ENCODE results near the gene EDARADD. TPM values are rescaled to one million over a fixed set of nuclear protein-coding genes. Genes with fewer than 3 reads are reported as not detected.

The EDARADD gene
- total RNA-seq, 1 experiment from 2014 or later: 0.15 TPM

GRCh38 chr1:236508593-236509027 lies 114.5 kb downstream of the EDARADD start:
- no peak overlapping the region for H3K27ac ChIP-seq (ENCODE audit: low read depth, low read length, poor library complexity, severe bottlenecking)
- BruUV-seq (replicated peaks): no TSS peak
- DNase-seq (ENCODE audit: low spot score): no peak
- peaks cover 6% of the 10 kb centered on the region for H3K4me1 ChIP-seq (ENCODE audit: insufficient read depth, low read length, poor library complexity, severe bottlenecking)
- ChIA-PET POLR2A (ENCODE audit: low non-redundant PET) (no interaction called here), CTCF (no interaction called here)
- TF ChIP-seq, protein P1, sequence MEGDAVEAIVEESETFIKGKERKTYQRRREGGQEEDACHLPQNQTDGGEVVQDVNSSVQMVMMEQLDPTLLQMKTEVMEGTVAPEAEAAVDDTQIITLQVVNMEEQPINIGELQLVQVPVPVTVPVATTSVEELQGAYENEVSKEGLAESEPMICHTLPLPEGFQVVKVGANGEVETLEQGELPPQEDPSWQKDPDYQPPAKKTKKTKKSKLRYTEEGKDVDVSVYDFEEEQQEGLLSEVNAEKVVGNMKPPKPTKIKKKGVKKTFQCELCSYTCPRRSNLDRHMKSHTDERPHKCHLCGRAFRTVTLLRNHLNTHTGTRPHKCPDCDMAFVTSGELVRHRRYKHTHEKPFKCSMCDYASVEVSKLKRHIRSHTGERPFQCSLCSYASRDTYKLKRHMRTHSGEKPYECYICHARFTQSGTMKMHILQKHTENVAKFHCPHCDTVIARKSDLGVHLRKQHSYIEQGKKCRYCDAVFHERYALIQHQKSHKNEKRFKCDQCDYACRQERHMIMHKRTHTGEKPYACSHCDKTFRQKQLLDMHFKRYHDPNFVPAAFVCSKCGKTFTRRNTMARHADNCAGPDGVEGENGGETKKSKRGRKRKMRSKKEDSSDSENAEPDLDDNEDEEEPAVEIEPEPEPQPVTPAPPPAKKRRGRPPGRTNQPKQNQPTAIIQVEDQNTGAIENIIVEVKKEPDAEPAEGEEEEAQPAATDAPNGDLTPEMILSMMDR (conservative IDR thresholded peaks at IDR 0.05; ENCODE audit: low read depth, low read length): no peak
- no peak for TF ChIP-seq EZH2 (IDR thresholded peaks at IDR 0.05; ENCODE audit: borderline replicate concordance, low read depth, low read length, poor library complexity, severe bottlenecking)
- no peaks in the 10 kb centered on the region for H3K9me3 ChIP-seq (ENCODE audit: low read depth, low read length, poor library complexity, severe bottlenecking)
- H3K36me3 ChIP-seq (ENCODE audit: insufficient read depth, low read length, poor library complexity, severe bottlenecking): no peaks in the 10 kb centered on the region
- no peaks in the 10 kb centered on the region for H3K27me3 ChIP-seq (replicated peaks; ENCODE audit: insufficient read depth, low read depth, low read length, poor library complexity)
- intact Hi-C loops (cut with micrococcal nuclease; ENCODE audit: unreplicated experiment): no loop called here
- H3K4me3 ChIP-seq (ENCODE audit: low read depth, low read length, poor library complexity, severe bottlenecking): no peak overlapping the region

- ChIA-PET CTCF (no interaction called here), POLR2A (ENCODE audit: low non-redundant PET) (no interaction called here)
- DNase-seq (ENCODE audit: low spot score): no peak
- no peaks in the 10 kb centered on the region for H3K27me3 ChIP-seq (replicated peaks; ENCODE audit: insufficient read depth, low read depth, low read length, poor library complexity)
- TF ChIP-seq, protein P1 (conservative IDR thresholded peaks at IDR 0.05; ENCODE audit: low read depth, low read length): no peak
- no peak for TF ChIP-seq EZH2 (IDR thresholded peaks at IDR 0.05; ENCODE audit: borderline replicate concordance, low read depth, low read length, poor library complexity, severe bottlenecking)
- intact Hi-C loops (cut with micrococcal nuclease; ENCODE audit: unreplicated experiment): no loop called here
- H3K27ac ChIP-seq (ENCODE audit: low read depth, low read length, poor library complexity, severe bottlenecking): no peak overlapping the region
- peaks cover 6% of the 10 kb centered on the region for H3K4me1 ChIP-seq (ENCODE audit: insufficient read depth, low read length, poor library complexity, severe bottlenecking)
- H3K9me3 ChIP-seq (ENCODE audit: low read depth, low read length, poor library complexity, severe bottlenecking): no peaks in the 10 kb centered on the region
- BruUV-seq (replicated peaks): no TSS peak
- H3K36me3 ChIP-seq (ENCODE audit: insufficient read depth, low read length, poor library complexity, severe bottlenecking): no peaks in the 10 kb centered on the region
- H3K4me3 ChIP-seq (ENCODE audit: low read depth, low read length, poor library complexity, severe bottlenecking): no peak overlapping the region
Measured at GRCh38 chr1:236509203-236509602, 115.1 kb downstream of the EDARADD start.

- no TSS peak for BruUV-seq (replicated peaks)
- no peak for DNase-seq (ENCODE audit: low spot score)
- H3K4me3 ChIP-seq (ENCODE audit: low read depth, low read length, poor library complexity, severe bottlenecking): no peak overlapping the region
- H3K27me3 ChIP-seq (replicated peaks; ENCODE audit: insufficient read depth, low read depth, low read length, poor library complexity): no peaks in the 10 kb centered on the region
- H3K4me1 ChIP-seq (ENCODE audit: insufficient read depth, low read length, poor library complexity, severe bottlenecking): peaks cover 6% of the 10 kb centered on the region
- TF ChIP-seq, protein P1 (conservative IDR thresholded peaks at IDR 0.05; ENCODE audit: low read depth, low read length): no peak
- TF ChIP-seq EZH2 (IDR thresholded peaks at IDR 0.05; ENCODE audit: borderline replicate concordance, low read depth, low read length, poor library complexity, severe bottlenecking): no peak
- no peaks in the 10 kb centered on the region for H3K36me3 ChIP-seq (ENCODE audit: insufficient read depth, low read length, poor library complexity, severe bottlenecking)
- ChIA-PET CTCF (no interaction called here), POLR2A (ENCODE audit: low non-redundant PET) (no interaction called here)
- no peak overlapping the region for H3K27ac ChIP-seq (ENCODE audit: low read depth, low read length, poor library complexity, severe bottlenecking)
- H3K9me3 ChIP-seq (ENCODE audit: low read depth, low read length, poor library complexity, severe bottlenecking): no peaks in the 10 kb centered on the region
- intact Hi-C loops (cut with micrococcal nuclease; ENCODE audit: unreplicated experiment): no loop called here
Measured at GRCh38 chr1:236509647-236510401, 115.7 kb downstream of the EDARADD start.

All from A673 (cell line).